GM18951 (cell line): ENCODE results near the gene RDH13.
A peak's percentile ranks its signal among the peaks of the same experiment; 100 is the strongest.

Experiments used
- POLR2A ChIP-seq: IDR thresholded peaks from 4 replicates; pipeline ENCODE4 v1.6.1; 2011; ENCODE audit warnings: mild to moderate bottlenecking; ENCODE audit not compliant: insufficient read length, insufficient read depth; ENCODE audit errors: extremely low read depth
- in situ Hi-C: fragments of 300-500 bp; cut with MboI; formaldehyde crosslinking; loops from one replicate; pipeline ENCODE4 v1.12.0; 2022; ENCODE audit warnings: low sequenced_read_pairs, mixed read lengths, inconsistent platforms; ENCODE audit not compliant: unreplicated experiment

The RDH13 gene

DNA sequence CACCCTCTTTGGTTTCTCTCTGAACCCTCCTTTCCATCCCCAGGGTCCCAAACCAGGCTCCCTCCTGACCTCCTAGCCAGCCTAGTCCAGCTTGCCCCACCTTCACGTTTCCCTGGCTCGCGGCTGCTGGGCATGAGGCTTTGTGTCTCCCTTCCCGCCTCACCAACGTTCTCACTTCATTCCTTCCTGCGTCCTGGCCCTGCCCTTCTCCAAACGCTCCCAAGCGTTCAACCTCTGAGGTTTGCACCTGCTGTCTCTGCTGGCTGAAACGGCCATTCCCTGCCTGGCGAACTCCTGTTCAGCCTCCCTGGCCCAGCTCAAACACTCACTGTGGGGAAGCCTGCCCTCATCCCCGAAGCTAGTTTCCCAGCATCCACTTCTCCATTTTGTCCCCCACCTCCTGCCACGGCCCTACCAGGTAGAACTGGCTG is 25.1 kb upstream of the RDH13 start:
- in situ Hi-C loops, result no loop called here

GRCh38 chr19:55087542-55087901 is 24.6 kb upstream of the RDH13 start:
- no peak for TF ChIP-seq POLR2A
- in situ Hi-C loops, result no loop called here

More for the DNA sequence above, 25.1 kb upstream of the RDH13 start:
- TF ChIP-seq POLR2A, result no peak

GRCh38 chr19:55086730-55087541 is 24.0 kb upstream of the RDH13 start:
- no peak for TF ChIP-seq POLR2A
- in situ Hi-C loops, result no loop called here

DNA sequence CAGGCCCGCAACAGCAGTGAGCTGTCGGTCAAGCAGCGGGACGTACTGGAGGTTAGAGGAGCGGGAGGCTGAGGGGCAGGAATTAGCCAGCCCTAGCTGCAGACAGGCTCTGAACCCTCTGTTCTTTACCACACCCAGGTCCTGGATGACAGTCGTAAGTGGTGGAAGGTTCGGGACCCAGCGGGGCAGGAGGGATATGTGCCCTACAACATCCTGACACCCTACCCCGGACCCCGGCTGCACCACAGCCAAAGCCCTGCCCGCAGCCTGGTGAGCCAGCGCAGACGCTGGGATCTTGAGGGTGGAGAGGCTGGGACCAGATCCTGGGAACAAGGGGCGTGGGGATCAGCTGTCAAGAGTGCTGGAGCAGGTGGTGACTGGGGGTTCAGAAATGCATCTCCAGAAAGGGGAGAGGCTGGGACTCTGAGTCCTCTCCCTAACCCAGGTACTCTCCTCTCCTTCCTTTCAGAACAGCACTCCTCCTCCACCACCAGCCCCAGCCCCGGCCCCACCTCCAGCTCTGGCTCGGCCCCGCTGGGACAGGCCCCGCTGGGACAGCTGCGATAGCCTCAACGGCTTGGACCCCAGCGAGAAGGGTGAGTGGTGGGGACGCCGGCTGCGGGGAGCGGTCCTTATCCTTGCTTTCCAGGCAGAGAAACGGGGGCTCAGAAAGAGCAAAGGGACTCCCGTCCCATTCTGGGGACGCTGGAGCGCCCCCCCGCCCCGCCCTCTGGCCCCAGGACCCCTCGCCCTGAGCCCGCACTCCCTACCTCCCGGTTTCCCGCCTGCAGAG is 23.2 kb upstream of the RDH13 start:
- in situ Hi-C loops, result no loop called here
- TF ChIP-seq POLR2A, result no peak

DNA sequence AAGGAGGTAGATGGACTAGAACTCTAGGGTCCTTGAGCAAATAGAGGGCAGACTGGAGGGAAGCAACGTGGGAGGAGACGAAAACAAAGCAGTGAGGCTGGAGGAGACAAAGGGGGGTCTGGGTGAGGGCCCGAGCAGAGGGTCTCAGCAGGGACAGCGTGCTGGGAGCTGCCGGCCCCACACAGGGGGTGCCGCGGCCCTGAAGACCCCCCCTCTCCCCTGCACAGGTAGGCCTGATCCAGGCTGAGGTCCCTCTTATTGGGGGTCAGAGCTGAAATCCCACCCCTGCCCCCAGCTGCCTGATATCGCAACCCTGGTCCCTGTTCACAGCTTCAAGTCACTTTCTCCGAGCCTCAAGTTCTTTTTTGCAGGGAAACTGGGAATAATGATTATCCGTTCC is 21.5 kb upstream of the RDH13 start:
- TF ChIP-seq POLR2A, result no peak

GRCh38 chr19:55083004-55083850 is 20.3 kb upstream of the RDH13 start:
- in situ Hi-C loops, result no loop called here
- TF ChIP-seq POLR2A, result no peak

More for the DNA sequence above, 21.5 kb upstream of the RDH13 start:
- in situ Hi-C loops, result no loop called here

- no peak for TF ChIP-seq POLR2A
- in situ Hi-C loops, result no loop called here
These were observed 19.3 kb upstream of the RDH13 start for GRCh38 chr19:55082020-55082851.

DNA sequence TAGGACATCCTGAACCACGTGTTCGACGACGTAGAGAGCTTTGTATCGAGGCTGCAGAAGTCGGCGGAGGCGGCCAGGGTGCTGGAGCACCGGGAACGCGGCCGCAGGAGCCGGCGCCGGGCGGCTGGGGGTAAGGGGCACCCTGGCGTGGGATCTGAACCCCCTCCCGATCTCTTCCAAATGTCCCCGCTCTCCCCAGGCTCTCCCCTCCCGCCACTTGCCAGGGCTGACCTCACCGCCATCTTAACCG is 18.7 kb upstream of the RDH13 start:
- in situ Hi-C loops, result no loop called here
- TF ChIP-seq POLR2A, result no peak

GRCh38 chr19:55080968-55081769 is 18.2 kb upstream of the RDH13 start:
- TF ChIP-seq POLR2A, result peak; percentile 49

DNA sequence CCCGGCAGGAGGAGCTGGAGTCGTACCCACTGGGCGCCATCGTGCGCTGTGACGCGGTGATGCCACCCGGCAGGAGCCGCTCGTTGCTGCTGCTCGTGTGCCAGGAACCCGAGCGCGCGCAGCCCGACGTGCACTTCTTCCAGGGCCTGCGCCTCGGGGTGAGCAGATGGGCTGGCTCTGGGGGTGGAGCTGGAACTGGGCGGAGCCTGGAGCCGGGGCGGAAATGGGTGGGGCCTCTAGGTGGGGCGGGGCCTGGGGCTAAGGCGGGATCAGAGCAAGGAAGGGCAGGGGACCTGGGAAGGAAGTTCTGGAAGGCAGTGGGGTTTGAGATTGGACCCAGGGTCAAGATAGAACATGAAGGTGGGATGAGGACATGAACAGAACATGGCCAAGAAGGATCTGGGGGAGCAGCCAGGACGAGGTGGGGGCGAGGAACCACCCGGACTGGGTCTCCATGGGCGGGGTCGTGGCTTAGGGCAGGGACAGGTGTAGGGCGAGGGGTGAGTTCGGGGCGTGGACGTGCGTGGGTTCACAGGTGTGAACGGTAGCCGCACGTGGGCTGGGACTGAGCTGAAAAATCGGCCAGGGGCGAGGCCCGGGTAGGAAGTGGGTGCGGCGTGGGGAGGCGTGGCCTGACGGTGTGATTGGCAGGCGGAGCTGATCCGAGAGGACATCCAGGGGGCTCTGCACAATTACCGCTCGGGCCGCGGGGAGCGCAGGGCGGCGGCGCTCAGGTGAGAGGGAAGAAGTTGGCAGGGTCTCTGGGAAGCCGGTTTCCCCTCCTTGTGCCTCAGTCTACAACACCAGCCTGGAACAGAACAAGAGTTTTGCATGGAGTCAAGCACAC is 17.4 kb upstream of the RDH13 start:
- in situ Hi-C loops, result no loop called here
- no peak for TF ChIP-seq POLR2A

More at GRCh38 chr19:55080968-55081769, 18.2 kb upstream of the RDH13 start:
- in situ Hi-C loops, result no loop called here

- in situ Hi-C loops, result no loop called here
- no peak for TF ChIP-seq POLR2A
These were observed 16.6 kb upstream of the RDH13 start for GRCh38 chr19:55079400-55080038.
